GM21367 (cell line): ENCODE results near the gene HOMER3.

Source experiments
- ATAC-seq: cut with Tn5 transposase; IDR thresholded peaks from one replicate; pipeline ENCODE4 v1.9.1; 2021; ENCODE audit not compliant: unreplicated experiment

HOMER3 gene

GRCh38 chr19:18883526-18884304 lies 57.3 kb downstream of the HOMER3 start:
- no peak for ATAC-seq

DNA sequence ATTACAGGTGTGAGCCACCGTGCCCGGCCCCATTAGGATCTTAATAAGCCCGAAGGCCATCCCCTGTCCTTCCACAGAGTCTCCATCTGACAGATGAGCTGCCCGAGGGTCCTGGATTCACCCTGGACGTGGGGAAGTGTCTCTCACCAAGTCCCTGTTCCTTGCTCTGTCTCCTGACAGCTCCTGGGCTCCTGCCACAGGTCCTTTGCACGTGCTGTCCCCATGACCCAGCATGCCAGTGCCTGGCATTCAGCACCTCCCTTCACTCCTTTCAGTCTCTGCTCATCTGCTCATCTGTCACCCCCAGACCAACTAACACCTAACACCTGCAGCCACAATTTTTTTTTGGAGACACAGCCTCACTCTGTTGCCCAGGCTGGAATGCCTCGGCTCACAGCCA lies 59.5 kb downstream of the HOMER3 start:
- ATAC-seq = no peak

GRCh38 chr19:18879579-18880373 lies 61.2 kb downstream of the HOMER3 start:
- ATAC-seq = no peak
